Lower lobe of right lung (tissue), 2 donors: ENCODE results near the gene STX1A. TPM values are rescaled to one million over a fixed set of nuclear protein-coding genes. Genes with fewer than 3 reads are reported as not detected.
A peak's percentile ranks its signal among the peaks of the same experiment; 100 is the strongest.

ENCODE experiments used
- ATAC-seq, 2 donors: fragments of 200-7000 bp; cut with Tn5 transposase; one replicate each; pipeline ENCODE4 v1.9.1; 2020 to 2022; ENCODE audit warnings: mild to moderate bottlenecking in 2 of 2, moderate library complexity in 2 of 2
- DNase-seq: peaks from one replicate; pipeline ENCODE4 v3.0.0-alpha.2; 2020
- H3K27ac ChIP-seq: fragments of 200-600 bp; one replicate; pipeline ENCODE4 v1.8.0; 2022
- H3K27me3 ChIP-seq: fragments of 200-600 bp; one replicate; pipeline ENCODE4 v1.8.0; 2022; ENCODE audit warnings: low read depth
- H3K36me3 ChIP-seq: fragments of 200-600 bp; one replicate; pipeline ENCODE4 v1.8.0; 2022; ENCODE audit warnings: mild to moderate bottlenecking
- H3K4me1 ChIP-seq: fragments of 200-600 bp; one replicate; pipeline ENCODE4 v1.8.0; 2022
- H3K4me3 ChIP-seq: fragments of 200-600 bp; one replicate; pipeline ENCODE4 v1.8.0; 2022; ENCODE audit warnings: mild to moderate bottlenecking
- H3K9me3 ChIP-seq: fragments of 200-600 bp; one replicate; pipeline ENCODE4 v1.8.0; 2022
- CTCF ChIP-seq: fragments of 200-600 bp; IDR thresholded peaks from one replicate; pipeline ENCODE4 v1.8.0; 2022; ENCODE audit warnings: antibody characterized with exemption, mild to moderate bottlenecking
- intact Hi-C: fragments of 100-400 bp; cut with DNase I; formaldehyde crosslinking; loops from one replicate; pipeline ENCODE4 v1.11.0; 2022
- total RNA-seq: library from RNA; stranded (reverse); fragmentation: NEBNext Ultra II Directional; extraction: Animal tissue kit (Norgen Biotek cat#: 25700); gene quantifications from one replicate; pipeline ENCODE4 v1.2.1, GENCODE V29; 2021
- donor health status: DM: no; HTN: yes; CAD: no; lungs with severe emphysema.

The STX1A gene
- total RNA-seq, 1 donor from 2014 or later = 6.6 TPM

- H3K27me3 ChIP-seq = no peaks in the 10 kb centered on the region
- TF ChIP-seq CTCF = no peak
- intact Hi-C loops = no loop called here
- H3K36me3 ChIP-seq = peaks cover 38% of the 10 kb centered on the region
- no peak overlapping the region for H3K27ac ChIP-seq
- no peak overlapping the region for H3K4me3 ChIP-seq
- peaks cover 33% of the 10 kb centered on the region for H3K4me1 ChIP-seq
- no peaks in the 10 kb centered on the region for H3K9me3 ChIP-seq
- no peak for DNase-seq
- ATAC-seq = no peak
Measured at GRCh38 chr7:73685311-73685710, 34.2 kb downstream of the STX1A start.

- Histone ChIP-seq H3K9me3 (no peaks in the 10 kb centered on the region), H3K27me3 (no peaks in the 10 kb centered on the region), H3K36me3 (peaks cover 26% of the 10 kb centered on the region), H3K27ac (peak overlapping the region; percentile 92), H3K4me3 (peak overlapping the region; percentile 98), H3K4me1 (peaks cover 37% of the 10 kb centered on the region)
- DNase-seq (no peak), ATAC-seq (peak in 1 of 2 donors; percentile 11)
- intact Hi-C loops = no loop called here
- no peak for TF ChIP-seq CTCF
Measured at GRCh38 chr7:73683788-73684693, 35.4 kb downstream of the STX1A start.

- peak; percentile 18 for TF ChIP-seq CTCF
- peaks cover 37% of the 10 kb centered on the region for H3K4me1 ChIP-seq
- peaks cover 26% of the 10 kb centered on the region for H3K36me3 ChIP-seq
- ATAC-seq (peak; percentile 98), DNase-seq (peak; percentile 98)
- peak within 1 kb of the TSS; percentile 92 for H3K27ac ChIP-seq
- intact Hi-C loops = no loop called here
- peak within 1 kb of the TSS; percentile 98 for H3K4me3 ChIP-seq
- H3K27me3 ChIP-seq = no peaks in the 10 kb centered on the region
- H3K9me3 ChIP-seq = no peaks in the 10 kb centered on the region
Measured at GRCh38 chr7:73683056-73683787, 36.2 kb downstream of the STX1A start, which contains the start of the genes BUD23 and DNAJC30. Gene BUD23 (plus strand): TSS chr7:73683597. CDS start chr7:73683626, 29 bp downstream. Gene DNAJC30 (minus strand): TSS chr7:73683453. CDS start chr7:73683423, 30 bp downstream.

- TF ChIP-seq CTCF = no peak
- H3K4me3 ChIP-seq = peak overlapping the region; percentile 98
- intact Hi-C loops = no loop called here
- H3K4me1 ChIP-seq = peaks cover 37% of the 10 kb centered on the region
- H3K36me3 ChIP-seq = peaks cover 26% of the 10 kb centered on the region
- peak overlapping the region; percentile 92 for H3K27ac ChIP-seq
- H3K9me3 ChIP-seq = no peaks in the 10 kb centered on the region
- no peak for DNase-seq
- H3K27me3 ChIP-seq = no peaks in the 10 kb centered on the region
- ATAC-seq = peak in 1 of 2 donors; percentile 13
Measured at GRCh38 chr7:73682745-73683055, 36.8 kb downstream of the STX1A start.

- Histone ChIP-seq H3K4me1 (peaks cover 37% of the 10 kb centered on the region), H3K27me3 (no peaks in the 10 kb centered on the region), H3K9me3 (no peaks in the 10 kb centered on the region), H3K36me3 (peaks cover 14% of the 10 kb centered on the region), H3K4me3 (no peak overlapping the region), H3K27ac (no peak overlapping the region)
- DNase-seq (no peak), ATAC-seq (no peak)
- intact Hi-C loops = no loop called here
- no peak for TF ChIP-seq CTCF
Measured at GRCh38 chr7:73681031-73681430, 38.4 kb downstream of the STX1A start.
